Astrocyte (in vitro differentiated cells and primary cell): ENCODE results near the gene EIF4EBP2. TPM values are rescaled to one million over a fixed set of nuclear protein-coding genes. Genes with fewer than 3 reads are reported as not detected.
A peak's percentile ranks its signal among the peaks of the same experiment; 100 is the strongest.

Experiments used
- DNase-seq: peaks from one replicate; pipeline ENCODE4 v3.0.0-alpha.2; 2010; ENCODE audit warnings: low read depth
- FAIRE-seq: peaks from 2 replicates; lab custom pipeline; 2011; peaks lifted over from hg19 to GRCh38; lab: Jason Lieb, UNC
- H2AFZ ChIP-seq: 2 replicates; pipeline ENCODE4 v1.6.0; 2012; ENCODE audit warnings: low read depth, low read length, inconsistent platforms
- H3K27ac ChIP-seq: 2 replicates; pipeline ENCODE4 v1.5.1; 2011; ENCODE audit warnings: low read depth, low read length, inconsistent platforms
- H3K27me3 ChIP-seq: 2 replicates; pipeline ENCODE4 v1.6.0; 2011; ENCODE audit warnings: low read length, inconsistent platforms; ENCODE audit not compliant: insufficient read depth
- H3K36me3 ChIP-seq: 2 replicates; pipeline ENCODE4 v1.5.1; 2011; ENCODE audit warnings: low read length, inconsistent platforms; ENCODE audit not compliant: insufficient read depth
- H3K4me1 ChIP-seq: 2 replicates; pipeline ENCODE4 v1.5.1; 2011; ENCODE audit warnings: low read length, inconsistent platforms; ENCODE audit not compliant: insufficient read depth
- H3K4me2 ChIP-seq: 2 replicates; pipeline ENCODE4 v1.6.0; 2012; ENCODE audit warnings: low read length, inconsistent platforms
- H3K4me3 ChIP-seq: 2 replicates; pipeline ENCODE4 v1.5.1; 2011; ENCODE audit warnings: low read depth, mild to moderate bottlenecking, low read length, inconsistent platforms; ENCODE audit not compliant: insufficient read depth
- H3K79me2 ChIP-seq: 2 replicates; pipeline ENCODE4 v1.6.0; 2012; ENCODE audit warnings: mild to moderate bottlenecking, low read length, inconsistent platforms; ENCODE audit not compliant: insufficient read depth
- H3K9ac ChIP-seq: 2 replicates; pipeline ENCODE4 v1.6.0; 2012; ENCODE audit warnings: mild to moderate bottlenecking, low read length, inconsistent platforms
- H3K9me3 ChIP-seq: 2 replicates; pipeline ENCODE4 v1.5.1; 2012; ENCODE audit warnings: low read depth, mild to moderate bottlenecking, low read length, inconsistent platforms; ENCODE audit not compliant: insufficient read depth
- H4K20me1 ChIP-seq: 2 replicates; pipeline ENCODE4 v1.6.0; 2012; ENCODE audit warnings: low read length, inconsistent platforms; ENCODE audit not compliant: insufficient read depth
- H3K27ac Mint-ChIP-seq: one replicate; pipeline ENCODE4 v1.8.0; 2021; ENCODE audit warnings: mild to moderate bottlenecking, mixed read lengths; ENCODE audit not compliant: unreplicated experiment
- H3K27me3 Mint-ChIP-seq: one replicate; pipeline ENCODE4 v1.8.0; 2021; ENCODE audit warnings: low read depth, mixed read lengths; ENCODE audit not compliant: unreplicated experiment
- H3K36me3 Mint-ChIP-seq: one replicate; pipeline ENCODE4 v1.8.0; 2021; ENCODE audit warnings: low read depth, mixed read lengths; ENCODE audit not compliant: unreplicated experiment
- H3K4me1 Mint-ChIP-seq: one replicate; pipeline ENCODE4 v1.8.0; 2021; ENCODE audit warnings: low read depth, mixed read lengths; ENCODE audit not compliant: unreplicated experiment
- H3K4me3 Mint-ChIP-seq: one replicate; pipeline ENCODE4 v1.8.0; 2021; ENCODE audit warnings: mild to moderate bottlenecking, moderate library complexity, mixed read lengths; ENCODE audit not compliant: unreplicated experiment
- H3K9me3 Mint-ChIP-seq: one replicate; pipeline ENCODE4 v1.8.0; 2021; ENCODE audit warnings: mild to moderate bottlenecking, mixed read lengths; ENCODE audit not compliant: unreplicated experiment
- EZH2 ChIP-seq: IDR thresholded peaks from 2 replicates; pipeline ENCODE4 v1.6.1; 2012; ENCODE audit warnings: mild to moderate bottlenecking, low read length, inconsistent platforms; ENCODE audit not compliant: insufficient read depth
- total RNA-seq: library from RNA; stranded (reverse); gene quantifications from 2 replicates; pipeline ENCODE4 v1.2.1, GENCODE V29; 2021
- TF ChIP-seq, protein P1 (sequence below): IDR thresholded peaks from 2 replicates; pipeline ENCODE4 v1.5.1; 2011; ENCODE audit warnings: low read depth, mild to moderate bottlenecking, inconsistent platforms, low read length, moderate library complexity; ENCODE audit not compliant: insufficient read depth

Gene EIF4EBP2
- total RNA-seq, 1 donor from 2014 or later, result 74.0 TPM

DNA sequence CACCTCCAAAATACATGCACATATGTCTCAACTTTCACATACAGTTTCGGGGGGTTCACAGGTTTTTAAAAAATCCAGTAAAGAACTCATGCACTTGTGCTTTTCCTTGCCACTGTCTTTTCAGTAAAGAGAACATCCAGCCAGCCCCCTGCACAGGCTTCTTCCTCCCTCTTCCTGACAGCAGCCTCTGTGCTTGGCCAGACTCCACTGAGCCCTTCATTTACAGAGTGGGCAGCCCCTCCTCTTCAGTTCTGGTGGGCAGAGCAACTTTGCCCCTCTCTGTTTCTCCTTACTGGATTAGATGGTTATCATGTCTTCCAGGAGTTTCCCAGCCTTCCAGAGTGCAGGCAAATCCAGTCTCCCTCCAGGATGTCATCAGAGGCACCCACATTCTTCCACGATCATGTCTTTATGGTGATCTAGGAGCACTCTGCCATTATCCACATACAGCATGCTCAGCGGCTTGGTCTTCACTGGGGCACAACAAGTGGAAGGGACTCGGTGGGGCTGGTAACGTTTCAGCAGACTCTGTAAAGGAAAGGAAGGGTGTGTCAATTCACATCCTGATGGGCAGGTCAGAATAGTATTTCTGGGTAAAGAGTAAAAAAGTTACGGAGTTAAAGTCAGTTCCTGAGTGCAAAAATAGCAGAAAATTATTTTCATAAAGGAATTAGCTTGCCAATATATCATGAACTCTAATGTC lies 28.8 kb downstream of the EIF4EBP2 start:
- Histone ChIP-seq H3K4me3 (no peak overlapping the region), H3K79me2 (no peaks in the 10 kb centered on the region), H3K9ac (no peak overlapping the region), H3K27ac (no peak overlapping the region), H3K27me3 (no peaks in the 10 kb centered on the region), H4K20me1 (peaks cover 22% of the 10 kb centered on the region), H3K36me3 (peaks cover 12% of the 10 kb centered on the region), H2AFZ (no peak overlapping the region), H3K9me3 (no peaks in the 10 kb centered on the region), H3K4me1 (peaks cover 5% of the 10 kb centered on the region), H3K4me2 (no peak overlapping the region)
- no peaks in the 10 kb centered on the region for H3K4me1 Mint-ChIP-seq
- peaks cover 10% of the 10 kb centered on the region for H3K27me3 Mint-ChIP-seq
- H3K36me3 Mint-ChIP-seq, result peaks cover 14% of the 10 kb centered on the region
- no peak overlapping the region for H3K27ac Mint-ChIP-seq
- FAIRE-seq (no peak), DNase-seq (no peak)
- TF ChIP-seq EZH2, result no peak
- TF ChIP-seq, protein P1, sequence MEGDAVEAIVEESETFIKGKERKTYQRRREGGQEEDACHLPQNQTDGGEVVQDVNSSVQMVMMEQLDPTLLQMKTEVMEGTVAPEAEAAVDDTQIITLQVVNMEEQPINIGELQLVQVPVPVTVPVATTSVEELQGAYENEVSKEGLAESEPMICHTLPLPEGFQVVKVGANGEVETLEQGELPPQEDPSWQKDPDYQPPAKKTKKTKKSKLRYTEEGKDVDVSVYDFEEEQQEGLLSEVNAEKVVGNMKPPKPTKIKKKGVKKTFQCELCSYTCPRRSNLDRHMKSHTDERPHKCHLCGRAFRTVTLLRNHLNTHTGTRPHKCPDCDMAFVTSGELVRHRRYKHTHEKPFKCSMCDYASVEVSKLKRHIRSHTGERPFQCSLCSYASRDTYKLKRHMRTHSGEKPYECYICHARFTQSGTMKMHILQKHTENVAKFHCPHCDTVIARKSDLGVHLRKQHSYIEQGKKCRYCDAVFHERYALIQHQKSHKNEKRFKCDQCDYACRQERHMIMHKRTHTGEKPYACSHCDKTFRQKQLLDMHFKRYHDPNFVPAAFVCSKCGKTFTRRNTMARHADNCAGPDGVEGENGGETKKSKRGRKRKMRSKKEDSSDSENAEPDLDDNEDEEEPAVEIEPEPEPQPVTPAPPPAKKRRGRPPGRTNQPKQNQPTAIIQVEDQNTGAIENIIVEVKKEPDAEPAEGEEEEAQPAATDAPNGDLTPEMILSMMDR, result no peak
- H3K9me3 Mint-ChIP-seq, result no peaks in the 10 kb centered on the region
- no peak overlapping the region for H3K4me3 Mint-ChIP-seq

DNA sequence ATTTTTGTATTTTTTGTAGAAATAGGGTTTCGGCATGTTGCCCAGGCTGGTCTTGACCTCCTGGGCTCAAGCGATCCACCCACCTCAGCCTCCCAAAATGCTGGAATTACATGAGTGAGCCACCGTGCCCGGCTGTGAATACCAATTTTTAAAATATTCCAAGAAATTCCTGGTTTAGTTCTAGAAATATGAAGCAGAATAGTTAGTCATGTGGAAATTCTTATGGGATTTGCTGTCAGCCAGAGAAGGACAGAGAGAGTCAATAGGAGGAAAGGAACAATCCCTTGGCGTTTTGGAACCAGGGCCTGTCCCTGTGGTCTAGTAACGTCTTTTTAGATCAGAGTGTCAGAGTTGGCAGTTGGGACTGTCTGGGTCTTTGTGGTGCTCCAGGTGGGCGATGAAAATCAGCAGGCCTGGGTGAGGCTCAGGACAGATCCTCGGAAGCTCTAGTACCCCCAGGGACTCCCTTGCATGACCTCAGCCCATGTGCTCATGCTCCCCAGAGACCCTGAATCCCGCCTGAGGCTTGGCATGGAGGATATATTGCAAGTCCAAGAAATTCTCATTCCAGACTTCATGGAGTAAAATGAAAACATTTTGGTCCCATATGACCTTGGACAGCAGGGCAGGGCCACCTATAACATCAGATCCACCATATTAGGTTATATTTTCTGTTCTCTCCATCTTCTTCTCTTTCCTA lies 29.8 kb downstream of the EIF4EBP2 start:
- H2AFZ ChIP-seq, result no peak overlapping the region
- no peaks in the 10 kb centered on the region for H3K79me2 ChIP-seq
- H3K9ac ChIP-seq, result no peak overlapping the region
- H3K4me1 ChIP-seq, result peaks cover 5% of the 10 kb centered on the region
- Mint-ChIP-seq H3K27ac (no peak overlapping the region), H3K4me1 (no peaks in the 10 kb centered on the region), H3K4me3 (no peak overlapping the region), H3K9me3 (no peaks in the 10 kb centered on the region), H3K27me3 (peaks cover 18% of the 10 kb centered on the region), H3K36me3 (peaks cover 12% of the 10 kb centered on the region)
- H3K4me3 ChIP-seq, result no peak overlapping the region
- peak overlapping the region; percentile 9 for H3K4me2 ChIP-seq
- TF ChIP-seq, protein P1, result no peak
- TF ChIP-seq EZH2, result no peak
- peaks cover 6% of the 10 kb centered on the region for H3K27me3 ChIP-seq
- peaks cover 19% of the 10 kb centered on the region for H4K20me1 ChIP-seq
- FAIRE-seq, result no peak
- no peaks in the 10 kb centered on the region for H3K9me3 ChIP-seq
- no peak for DNase-seq
- peak overlapping the region; percentile 18 for H3K27ac ChIP-seq
- peaks cover 2% of the 10 kb centered on the region for H3K36me3 ChIP-seq
